Fibroblast of skin of right quadriceps (primary cell): ENCODE measurements around the gene PDZRN4.
"Not testable (repeated sequence)": the region's sequence is repeated elsewhere in the genome, so short reads cannot be mapped to it uniquely, and the experiment has no call there.

Experiments used
- DNase-seq: peaks from one replicate; pipeline ENCODE4 v3.0.0-alpha.2; 2013

Gene PDZRN4

DNA sequence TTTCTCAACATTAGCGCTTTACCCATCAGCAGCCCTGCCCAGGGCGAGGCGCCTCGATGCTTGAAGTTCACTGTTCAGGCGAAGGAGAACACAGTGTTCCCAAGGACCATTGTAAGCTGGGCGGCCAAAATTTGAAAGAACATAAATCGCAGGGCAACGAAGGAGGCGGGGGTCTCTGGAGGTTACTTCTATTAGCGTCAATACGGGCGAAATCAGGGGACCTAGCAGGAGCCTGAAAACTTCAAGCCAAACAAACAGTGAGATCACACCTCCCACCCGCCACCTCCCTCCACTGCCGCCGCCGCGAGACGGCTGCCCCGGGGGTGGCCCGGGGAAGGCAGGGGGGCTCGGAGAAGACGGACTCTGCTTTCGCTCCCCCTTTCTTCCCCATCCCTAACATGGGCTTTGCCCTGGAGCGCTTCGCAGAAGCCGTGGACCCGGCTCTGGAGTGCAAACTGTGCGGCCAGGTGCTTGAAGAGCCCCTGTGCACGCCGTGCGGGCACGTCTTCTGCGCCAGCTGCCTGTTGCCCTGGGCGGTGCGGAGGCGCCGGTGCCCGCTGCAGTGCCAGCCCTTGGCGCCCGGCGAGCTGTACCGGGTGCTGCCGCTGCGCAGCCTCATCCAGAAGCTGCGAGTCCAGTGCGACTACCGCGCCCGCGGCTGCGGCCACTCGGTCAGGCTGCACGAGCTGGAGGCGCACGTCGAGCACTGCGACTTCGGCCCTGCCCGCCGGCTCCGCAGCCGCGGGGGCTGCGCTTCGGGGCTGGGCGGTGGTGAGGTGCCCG is at the start of gene PDZRN4:
PDZRN4 (plus strand) TSS at position 263 of the 783 bp plus-strand sequence.
- DNase-seq = no peak

DNA sequence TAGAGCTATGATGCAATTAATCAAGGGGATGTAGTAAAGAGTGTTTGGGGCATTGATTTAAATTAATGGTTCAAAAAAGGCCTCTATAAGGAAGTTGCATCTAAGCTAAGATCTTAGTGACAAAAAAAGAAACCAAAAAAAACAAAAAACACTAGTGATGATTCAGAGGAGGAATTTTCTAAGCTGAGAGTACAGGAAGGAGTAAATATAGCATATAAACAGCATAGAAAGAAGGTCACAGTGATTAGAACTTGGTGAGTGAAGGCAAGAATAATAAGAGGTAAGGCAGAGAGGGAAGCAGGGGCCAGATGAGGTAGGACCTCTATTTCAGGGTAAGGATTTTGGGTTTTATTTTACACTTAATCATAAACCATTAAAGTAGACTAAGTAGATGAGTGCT is 48.0 kb upstream of the PDZRN4 start:
- DNase-seq = no peak

DNA sequence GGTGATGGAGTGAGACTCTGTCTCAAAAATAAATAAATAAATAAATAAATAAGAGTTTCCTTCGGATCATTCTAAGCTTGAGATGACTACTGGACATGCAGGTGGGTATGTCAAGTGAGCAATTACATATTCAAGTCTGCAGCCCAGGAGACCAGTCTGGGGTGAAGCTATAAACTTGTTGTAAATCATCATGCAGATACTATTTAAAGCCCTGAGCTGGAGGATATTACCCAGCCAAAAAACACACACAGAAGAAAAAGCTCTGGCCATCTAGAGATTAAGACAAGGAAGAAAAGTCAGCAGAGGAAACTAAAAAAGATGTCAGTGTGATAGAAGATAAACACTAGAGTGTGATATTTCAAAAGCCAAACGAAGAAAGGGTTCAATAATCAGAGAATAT is 47.0 kb upstream of the PDZRN4 start:
- no peak for DNase-seq

DNA sequence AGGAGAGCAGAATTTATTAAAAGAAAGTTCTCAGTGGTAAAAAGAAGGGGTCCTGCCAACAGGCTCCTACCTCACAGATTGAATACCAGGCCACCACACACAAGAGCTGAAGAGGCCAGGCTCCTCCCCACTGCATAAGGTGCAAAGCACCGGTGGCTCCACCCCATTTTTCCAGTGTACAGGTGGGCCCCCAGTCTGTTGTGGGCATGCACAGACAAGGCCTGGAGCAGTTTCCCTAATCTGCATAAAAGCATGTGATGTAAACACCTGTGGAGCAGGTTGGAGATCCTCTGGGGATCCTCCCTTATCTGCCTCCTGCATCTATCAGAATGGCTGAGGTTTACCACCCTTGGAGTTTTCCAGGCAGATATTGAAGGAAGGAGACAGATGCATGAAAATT is 45.7 kb upstream of the PDZRN4 start:
- DNase-seq = no peak

DNA sequence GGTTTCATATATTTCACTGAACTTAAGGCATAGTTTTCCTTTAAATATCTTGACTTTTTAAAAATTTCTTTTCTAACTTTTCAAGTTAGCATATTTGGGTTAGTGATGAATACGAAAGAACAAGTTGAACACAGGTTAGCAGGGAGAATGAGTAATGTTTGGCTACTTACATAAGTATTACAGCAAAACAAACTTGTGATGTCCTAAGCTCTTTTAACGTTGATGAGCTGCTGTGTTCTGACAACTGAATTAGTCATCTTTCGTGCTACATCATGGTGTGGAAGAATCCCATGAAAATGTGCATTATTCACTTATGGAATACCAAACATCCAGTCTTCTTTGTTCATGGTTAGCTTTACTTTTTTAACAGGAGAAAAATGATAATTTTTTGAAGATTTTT is 36.3 kb upstream of the PDZRN4 start:
- peak; percentile 9 for DNase-seq

DNA sequence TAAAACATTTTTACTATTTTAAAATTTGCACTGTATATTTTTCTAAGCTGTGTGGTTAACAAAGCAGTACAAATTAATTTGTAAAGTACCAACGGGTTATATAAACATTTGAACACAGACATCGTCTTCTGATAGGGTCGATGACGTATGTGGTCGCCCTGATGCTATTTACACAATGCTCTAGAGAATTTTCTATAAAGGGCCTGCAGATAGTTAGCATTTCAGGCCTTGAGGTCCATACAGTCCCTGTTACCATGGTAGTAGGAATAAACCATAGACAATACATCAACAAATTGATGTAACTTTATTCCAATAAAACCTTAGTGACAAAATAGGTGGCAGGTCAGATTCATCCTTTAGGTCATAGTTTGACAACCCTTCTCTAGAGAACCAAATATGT is 25.7 kb upstream of the PDZRN4 start:
- no peak for DNase-seq

DNA sequence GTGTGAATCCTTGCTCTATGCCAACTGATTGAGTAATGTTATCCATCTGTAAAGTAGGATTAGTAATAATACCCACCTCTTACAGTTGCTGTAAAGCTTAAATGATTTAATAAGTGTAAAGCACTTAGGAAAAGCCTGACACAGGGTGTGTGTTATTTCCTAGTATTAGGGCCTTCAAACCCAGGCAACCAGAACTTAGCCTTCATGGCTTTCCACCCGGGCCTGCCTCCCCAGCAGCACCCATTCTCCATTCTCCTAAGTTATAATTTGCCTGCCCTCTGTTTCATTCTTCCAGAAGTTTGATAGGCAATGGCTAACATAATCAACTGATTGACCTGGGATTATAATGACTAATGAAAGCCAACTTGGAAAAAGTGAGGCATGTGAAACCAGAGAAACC is 20.4 kb upstream of the PDZRN4 start:
- no peak for DNase-seq

DNA sequence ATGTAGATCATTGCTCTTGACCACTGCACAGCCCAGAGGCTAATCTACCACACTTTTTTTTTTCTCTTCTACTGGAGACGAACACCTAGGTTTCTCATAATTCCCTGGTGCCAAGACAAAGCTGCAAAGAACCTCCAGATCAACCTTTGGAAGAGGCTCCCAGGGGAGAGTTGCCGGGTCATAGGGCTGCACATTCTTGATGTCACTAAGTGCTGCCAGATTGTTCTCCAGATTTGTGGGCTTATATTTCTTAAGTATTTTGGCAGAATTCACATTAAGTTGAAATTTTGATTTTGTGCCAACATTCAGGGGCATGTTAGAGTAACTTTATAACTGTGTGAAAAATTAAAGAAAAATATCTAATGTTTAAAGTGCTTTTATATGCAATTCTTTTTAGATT is 13.5 kb upstream of the PDZRN4 start:
- DNase-seq = no peak

DNA sequence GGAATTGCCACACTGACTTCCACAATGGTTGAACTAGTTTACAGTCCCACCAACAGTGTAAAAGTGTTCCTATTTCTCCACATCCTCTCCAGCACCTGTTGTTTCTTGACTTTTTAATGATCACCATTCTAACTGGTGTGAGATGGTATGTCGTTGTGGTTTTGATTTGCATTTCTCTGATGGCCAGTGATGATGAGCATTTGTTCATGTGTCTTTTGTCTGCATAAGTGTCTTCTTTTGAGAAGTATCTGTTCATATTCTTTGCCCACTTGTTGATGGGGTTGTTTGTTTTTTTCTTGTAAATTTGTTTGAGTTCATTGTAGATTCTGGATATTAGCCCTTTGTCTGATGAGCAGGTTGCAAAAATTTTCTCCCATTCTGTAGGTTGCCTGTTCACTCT is 8.6 kb upstream of the PDZRN4 start:
- not testable (repeated sequence) for DNase-seq

DNA sequence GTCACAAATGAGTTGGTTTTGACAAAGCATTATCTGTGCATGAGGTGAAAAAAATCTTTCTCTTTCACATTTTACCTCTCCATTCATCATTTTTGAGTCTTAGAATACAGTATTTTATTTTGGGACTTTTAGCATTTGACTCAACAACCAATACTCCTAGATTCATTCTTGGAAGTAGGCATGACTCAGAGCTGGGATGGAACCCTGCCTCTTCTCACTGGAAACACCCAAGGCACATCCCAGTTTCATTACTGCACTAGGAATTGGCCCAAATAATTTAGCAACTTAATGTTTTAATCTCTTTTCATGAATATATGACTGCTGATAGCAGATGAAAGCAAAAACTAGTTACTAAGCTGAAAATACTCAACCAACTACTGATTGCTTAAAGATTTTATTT is 3.3 kb upstream of the PDZRN4 start:
- peak; percentile 5 for DNase-seq

DNA sequence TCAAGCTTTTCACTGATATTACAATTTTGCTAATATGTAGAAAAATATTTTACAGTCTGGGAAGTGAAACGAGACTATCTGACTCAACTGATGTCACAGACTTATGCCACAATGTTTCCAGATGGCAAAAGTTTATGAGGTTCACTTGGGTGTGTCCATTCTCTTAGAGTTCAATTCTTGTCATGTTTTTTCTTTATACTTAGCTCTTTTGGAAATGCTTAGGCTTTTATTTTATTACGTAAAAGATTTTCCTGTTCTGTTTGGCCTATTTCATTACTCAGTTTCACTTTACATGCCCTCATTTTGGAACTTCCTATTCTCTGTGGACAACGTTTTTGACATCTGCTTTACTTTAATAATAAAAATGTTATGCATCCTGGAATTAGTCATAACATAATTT is 2.1 kb upstream of the PDZRN4 start:
- DNase-seq = peak; percentile 24

DNA sequence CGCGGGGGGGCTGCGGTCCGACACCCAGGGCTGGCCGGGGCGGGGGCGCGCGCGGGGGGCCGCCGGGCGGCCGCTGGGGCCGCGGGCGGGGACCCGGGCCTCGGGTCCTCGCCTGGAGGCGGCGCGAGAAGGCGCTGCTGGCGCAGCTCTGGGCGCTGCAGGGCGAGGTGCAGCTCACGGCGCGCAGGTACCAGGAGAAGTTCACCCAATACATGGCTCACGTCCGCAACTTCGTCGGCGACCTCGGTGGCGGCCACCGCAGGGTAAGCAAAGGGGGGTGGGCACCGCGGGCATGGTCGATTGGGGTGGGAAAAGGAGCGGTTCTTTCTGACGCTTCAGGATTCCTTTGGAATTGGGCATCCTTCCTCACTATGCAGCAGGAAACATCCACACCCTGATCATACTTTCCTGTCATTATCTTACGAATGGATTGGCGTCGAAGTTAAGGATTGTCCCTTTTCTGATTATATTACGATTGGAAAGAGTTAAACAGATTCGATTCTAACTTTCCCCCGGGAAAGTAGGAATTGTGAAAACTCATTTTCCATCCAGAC is 798 bp downstream of the PDZRN4 start:
- DNase-seq = no peak

DNA sequence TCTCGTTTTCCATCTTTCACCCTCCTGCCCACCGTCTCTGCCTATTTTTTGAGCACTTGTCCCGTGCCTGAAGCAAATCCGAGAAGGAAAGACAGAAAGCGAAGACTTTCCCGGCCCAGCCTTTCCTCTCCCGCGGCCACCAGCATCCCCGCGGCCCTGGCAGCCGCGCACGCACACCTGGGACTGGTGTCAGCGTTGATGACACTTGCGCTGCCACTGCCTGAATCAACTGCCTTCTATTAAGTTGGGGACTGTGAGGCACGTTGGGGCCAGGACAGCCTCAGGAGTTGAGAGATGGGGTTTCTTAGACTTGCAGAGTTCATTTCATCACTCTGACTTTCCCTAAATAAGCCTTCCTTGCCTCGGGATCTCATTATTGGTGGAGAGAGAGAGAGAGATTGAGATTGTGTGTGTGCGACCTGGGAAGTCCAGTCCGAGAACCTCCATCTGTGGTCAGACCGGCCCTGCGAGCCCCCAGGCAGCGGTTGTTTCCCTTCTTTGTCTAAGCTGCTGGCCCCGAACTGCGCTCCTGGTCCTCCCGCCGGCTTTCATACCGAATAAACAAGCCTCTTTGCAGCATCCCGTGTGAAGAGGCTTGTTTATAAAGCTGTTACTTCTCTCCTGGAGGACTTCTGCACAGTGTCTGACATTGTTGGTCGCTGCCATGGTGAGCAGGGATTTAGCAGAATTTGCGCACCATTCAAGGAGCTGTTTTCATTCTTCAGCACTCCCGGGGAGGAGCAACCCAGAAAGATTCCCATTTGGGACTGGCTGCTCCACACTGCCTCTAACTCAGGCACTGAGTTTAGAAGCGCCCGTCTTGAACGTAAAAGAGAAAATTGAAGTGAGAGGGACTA is 1.5 kb downstream of the PDZRN4 start:
- no peak for DNase-seq

DNA sequence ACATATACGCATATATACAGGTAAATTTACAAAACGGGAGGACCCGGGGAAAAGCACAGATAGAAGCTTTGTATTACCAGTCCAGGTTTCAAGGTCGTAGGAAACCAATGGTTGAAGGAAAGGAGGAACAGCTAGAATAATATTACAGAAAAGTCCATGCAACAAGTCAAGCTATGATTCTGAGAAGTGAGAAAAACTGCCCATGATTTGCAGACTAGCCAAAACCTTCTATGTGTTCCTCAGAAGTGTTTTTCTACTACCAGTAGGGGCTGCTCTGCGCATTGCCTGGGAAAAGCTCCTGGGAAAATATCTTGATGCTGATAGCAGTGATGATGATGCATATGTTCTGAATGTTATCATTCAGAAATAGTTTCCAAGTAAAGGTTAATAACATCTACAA is 2.2 kb downstream of the PDZRN4 start:
- peak; percentile 3 for DNase-seq

DNA sequence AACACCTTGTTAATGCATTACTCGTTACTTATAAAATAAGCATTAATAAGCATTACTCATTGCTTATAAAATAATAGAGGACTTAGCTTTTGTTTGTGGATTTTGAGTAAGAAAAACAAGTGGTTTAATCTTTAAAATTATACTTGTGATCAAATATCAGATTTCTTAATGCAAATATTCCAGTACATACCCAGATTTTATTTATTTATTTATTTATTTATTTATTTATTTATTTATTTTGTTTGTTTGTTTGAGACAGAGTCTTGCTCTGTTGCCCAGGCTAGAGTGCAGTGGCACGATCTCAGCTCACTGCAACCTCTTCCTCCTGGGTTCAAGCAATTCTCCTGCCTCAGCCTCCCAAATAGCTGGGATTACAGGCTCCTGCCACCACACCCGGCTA is 3.4 kb downstream of the PDZRN4 start:
- not testable (repeated sequence) for DNase-seq

DNA sequence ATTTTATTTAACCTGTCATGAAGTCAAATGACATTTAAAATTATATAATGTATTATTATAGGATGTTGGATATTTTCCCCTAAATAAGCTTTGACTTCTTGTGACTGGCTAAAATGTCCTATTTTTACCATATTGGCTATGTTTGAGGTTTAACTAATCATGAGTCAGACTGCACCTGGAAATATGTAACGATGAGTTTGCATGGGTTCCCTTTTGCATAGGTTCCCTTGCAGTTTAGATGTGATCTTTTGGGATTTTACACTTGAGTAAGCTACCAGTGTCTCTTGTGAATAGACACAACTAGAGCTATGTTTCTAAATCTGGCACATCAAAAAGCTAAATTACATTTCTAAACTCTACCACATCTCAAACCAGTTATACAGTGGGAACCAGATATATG is 5.2 kb downstream of the PDZRN4 start:
- no peak for DNase-seq

DNA sequence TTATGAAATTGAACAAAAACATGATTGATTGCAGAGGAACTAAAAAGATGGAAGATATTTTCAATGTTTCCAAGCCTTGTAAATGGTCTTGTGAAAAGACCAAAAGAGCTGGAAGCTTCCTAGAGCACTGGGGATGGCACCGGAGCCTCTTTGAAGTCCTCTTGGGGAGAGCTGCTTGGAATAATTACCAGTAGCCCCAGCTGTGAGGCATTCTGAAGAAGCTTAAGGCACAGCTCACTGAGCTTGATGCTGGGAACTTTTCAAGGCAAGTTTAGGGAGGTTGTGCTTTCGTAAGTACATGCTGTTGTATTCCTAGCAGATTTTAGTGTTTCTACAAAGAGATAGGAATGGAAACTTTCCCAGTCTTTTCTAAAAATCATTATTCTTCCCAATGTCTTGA is 13.9 kb downstream of the PDZRN4 start:
- DNase-seq = no peak

DNA sequence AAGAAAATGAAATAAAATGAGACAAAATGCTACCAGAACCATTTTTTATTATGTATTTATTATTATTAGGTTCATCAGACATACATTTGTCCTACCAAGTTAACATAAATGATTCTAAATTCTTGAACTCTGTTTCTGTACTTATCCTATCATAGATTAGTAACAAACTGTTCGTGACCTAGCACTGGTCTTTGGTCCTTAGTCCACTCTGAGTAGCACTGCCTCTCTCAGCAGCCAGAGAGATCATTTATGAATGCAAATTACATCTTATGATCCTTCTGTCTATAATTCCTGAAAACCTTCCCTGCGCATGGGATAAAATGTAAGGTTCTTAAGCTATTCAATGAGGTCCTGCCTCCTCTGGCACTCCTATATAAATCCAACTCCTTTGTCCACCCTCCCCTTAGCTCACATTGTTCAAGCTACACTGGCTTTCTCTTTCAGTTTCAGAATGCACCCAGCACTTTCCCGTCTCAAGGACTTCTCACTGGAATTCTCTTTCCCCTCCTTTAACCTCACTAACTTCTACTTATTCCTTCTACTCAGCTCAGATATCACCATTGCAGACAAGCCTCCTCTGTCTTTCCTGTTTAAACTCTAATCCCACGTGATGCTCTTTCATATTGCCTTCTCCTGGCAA is 17.1 kb downstream of the PDZRN4 start:
- DNase-seq = no peak

DNA sequence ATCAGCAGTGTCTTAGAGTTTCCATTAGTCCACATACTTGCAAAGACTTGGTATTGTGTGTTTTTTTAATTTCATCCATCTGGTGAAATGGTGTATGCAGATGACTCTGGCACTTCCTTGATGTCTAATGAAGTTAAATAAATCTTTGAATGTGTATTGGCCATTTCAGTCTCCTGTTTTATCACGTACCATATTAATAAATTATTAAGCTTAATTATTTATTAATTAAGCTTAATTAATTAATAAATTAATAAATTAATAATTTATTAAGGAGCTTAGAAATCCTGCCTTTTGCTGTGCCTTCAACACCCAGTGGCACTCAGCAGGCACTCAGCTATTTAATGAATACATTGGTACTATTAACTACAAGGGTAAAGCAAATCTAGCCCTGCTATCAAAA is 18.2 kb downstream of the PDZRN4 start:
- no peak for DNase-seq

DNA sequence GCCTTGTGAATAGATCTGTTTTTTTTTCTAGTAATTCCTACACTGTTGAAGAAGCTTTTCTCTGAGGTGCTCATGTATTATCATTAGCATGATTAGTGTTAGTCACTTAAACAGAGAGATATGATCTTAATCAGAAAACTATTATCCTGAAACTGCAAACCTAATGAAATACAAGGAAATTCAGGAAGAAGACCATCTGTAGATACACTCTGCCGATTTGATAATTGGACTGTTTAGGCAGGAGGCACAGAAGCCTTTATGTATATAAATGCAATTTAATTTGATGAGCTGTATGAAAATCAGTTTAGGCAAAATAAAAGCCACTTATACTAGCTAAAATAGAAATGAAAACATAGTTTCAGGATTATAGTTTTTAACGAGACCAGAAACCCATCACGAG is 23.3 kb downstream of the PDZRN4 start:
- no peak for DNase-seq

DNA sequence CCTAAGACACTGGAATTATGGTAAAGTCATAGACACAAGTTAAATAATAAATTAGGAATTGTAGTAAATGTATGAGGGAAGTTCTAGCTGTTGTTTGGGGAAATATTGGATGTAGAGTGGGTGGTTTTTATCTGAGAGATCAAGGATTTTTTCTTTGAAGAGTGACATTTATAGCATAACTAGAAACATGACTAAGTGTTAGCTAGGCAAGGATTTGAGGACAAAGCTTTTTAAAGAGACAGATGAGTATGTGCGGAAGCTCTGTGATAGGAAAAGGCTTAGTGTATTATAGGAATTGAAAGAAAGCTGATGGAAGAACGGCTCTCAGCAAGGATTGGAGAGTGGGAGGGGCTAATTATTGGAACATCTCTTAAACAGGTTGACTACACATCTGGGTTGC is 24.5 kb downstream of the PDZRN4 start:
- no peak for DNase-seq

DNA sequence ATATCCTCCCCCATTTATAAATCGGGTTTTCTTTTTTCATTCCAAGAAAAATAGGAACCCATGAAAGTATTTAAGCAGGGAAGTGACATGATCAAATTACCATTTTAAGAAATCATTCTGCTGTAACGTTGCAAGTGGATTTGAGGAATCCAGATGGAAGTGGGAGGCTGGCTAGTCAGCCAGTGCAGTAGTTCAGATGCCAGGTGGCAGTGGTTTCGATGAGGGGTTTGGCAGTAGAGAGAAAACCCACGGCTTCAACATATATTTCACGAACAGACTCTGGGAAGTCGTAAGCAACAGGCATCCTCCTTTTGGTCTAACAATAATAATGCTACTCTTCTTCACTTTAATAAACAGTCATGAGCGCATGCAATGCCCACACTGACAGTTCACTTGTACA is 25.0 kb downstream of the PDZRN4 start:
- DNase-seq = no peak

DNA sequence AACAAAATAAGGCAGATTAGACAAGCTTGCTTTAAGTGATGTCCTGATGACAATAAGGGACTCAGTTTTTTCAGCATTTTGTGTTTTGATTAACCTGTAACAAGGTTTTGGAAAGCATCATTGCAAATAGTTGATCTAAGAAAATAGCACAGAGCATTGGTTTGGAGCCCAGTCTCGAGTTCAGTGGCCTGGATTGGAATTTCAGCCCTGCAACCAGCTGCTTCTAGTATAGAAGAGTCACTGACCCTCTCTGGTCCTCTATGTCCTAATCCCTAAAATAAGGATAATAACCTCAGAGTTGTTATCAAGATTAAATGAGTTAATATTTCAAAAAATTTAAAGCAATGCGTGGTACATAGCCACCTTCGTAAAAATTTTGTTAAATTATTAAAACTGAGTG is 25.5 kb downstream of the PDZRN4 start:
- no peak for DNase-seq

DNA sequence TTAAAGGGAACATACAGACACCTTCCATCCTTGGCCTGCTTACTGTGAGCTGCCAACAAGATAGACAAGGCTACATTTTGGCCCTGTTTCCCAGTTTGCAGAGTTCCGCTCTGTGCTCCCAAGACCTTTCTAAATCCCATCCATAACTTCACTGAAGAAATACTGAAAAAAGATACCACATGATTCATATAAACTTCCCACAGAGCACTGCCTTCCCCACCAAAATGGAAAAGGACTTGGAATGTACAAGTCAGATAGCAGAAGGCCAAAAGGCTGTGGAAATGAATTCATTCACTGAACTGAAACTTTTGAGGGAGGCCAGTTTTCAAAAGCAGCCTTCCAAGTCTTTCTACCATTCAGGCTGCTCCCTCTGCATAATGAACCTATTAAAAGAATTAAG is 29.6 kb downstream of the PDZRN4 start:
- no peak for DNase-seq
